Measurements from ENCODE around the gene RHCE.
A peak's percentile ranks its signal among the peaks of the same experiment; 100 is the strongest.
"Not testable (repeated sequence)": the region's sequence is repeated elsewhere in the genome, so short reads cannot be mapped to it uniquely, and the experiment has no call there.

RHCE gene

GRCh38 chr1:25338986-25339385 is 81.6 kb downstream of the RHCE start:
- no peak for FAIRE-seq

GRCh38 chr1:25338188-25338981 is 82.2 kb downstream of the RHCE start, which contains the start of gene TMEM50A:
Gene TMEM50A, plus strand, starts transcription at chr1:25338334. Its CDS starts 2,153 bp downstream, at chr1:25340487.
- peak; percentile 81 for FAIRE-seq

- FAIRE-seq, result not testable (repeated sequence)
Observed at GRCh38 chr1:25337483-25338187, 83.0 kb downstream of the RHCE start.

DNA sequence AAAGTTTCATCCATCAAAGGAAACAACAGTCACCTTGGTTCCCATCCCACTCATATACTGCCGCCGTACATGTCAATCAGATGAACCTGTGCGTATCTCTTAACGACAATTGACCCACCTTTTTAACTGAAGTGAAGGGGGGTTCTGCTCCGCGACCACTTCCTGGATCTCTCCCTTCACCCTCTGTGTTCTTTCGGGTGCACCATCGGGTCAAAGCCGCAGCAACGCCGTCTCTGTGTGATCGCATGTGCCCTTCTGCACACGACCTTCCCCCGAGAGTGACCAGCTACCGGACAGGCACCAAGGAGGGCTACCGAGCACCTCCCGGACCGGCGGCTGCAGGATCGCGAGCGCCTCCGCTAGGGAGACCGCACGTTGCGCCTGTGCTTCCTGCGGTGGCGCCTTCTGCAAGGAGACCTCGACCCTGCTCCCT is 83.7 kb downstream of the RHCE start:
- not testable (repeated sequence) for FAIRE-seq

- not testable (repeated sequence) for FAIRE-seq
Observed at GRCh38 chr1:25329950-25330349, 90.7 kb downstream of the RHCE start.

- not testable (repeated sequence) for FAIRE-seq
Observed at GRCh38 chr1:25329336-25329735, 91.3 kb downstream of the RHCE start.

- FAIRE-seq, result not testable (repeated sequence)
Observed at GRCh38 chr1:25328791-25329185, 91.8 kb downstream of the RHCE start.

DNA sequence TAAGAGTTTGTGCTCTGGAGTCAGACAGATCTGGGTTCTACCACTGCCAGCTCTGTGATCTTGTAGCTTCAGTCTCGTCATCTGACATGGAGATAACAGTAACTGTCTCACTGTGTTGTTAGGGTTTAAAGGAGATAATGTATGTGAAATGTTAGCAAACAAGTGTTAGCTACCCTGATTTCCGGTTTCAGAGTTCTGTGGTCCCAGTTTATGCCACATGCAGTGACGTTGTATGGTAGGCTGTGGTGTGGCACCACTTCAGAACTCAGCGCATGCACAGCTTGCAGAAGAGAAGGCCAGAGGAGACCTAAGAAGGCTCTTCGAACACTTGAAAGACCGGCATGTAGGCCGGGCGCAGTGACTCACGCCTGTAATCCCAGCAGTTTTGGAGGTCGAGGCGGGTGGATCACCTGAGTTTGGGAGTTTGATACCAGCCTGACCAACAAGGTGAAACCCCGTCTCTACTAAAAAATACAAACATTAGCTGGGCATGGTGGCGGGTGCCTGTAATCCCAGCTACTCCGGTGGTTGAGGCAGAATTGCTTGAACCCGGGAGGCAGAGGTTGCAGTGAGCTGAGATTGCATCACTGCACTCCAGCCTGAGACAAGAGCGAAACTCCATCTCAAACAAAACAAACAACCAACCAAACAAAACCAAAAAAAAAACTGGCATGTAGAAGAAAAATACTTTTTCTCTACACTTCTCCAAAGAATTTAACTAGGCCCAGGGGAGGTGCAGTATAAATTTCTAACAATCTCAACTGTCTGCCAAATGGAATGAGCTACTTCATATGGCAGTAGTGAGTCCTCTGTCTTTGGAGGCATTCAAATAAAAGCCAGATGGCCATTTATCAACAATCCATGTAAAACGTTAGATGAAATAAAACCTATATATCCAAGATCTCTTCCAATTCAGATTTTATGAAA is 92.5 kb downstream of the RHCE start:
- FAIRE-seq, result not testable (repeated sequence)

- FAIRE-seq, result not testable (repeated sequence)
Observed at GRCh38 chr1:25324407-25324806, 96.2 kb downstream of the RHCE start.

DNA sequence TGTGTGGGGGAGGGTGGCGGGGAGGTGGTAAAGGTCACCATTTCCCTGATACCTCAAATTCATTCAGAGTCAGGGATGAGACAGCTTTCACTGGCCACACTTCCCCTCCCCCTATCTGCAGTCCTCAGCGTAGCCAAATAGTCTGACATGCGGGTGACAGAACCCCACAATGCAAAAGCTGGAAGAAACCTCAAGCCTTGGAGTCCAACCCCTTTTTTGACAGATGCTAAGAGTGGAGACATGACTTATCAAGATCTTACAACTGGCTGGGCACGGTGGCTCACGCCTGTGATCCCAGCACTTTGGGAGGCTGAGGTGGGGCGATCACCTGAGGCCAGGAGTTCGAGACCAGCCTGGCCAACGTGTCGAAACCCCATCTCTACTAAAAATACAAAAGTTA is 98.5 kb downstream of the RHCE start:
- FAIRE-seq, result not testable (repeated sequence)

GRCh38 chr1:25320314-25320938 is 100.2 kb downstream of the RHCE start:
- FAIRE-seq, result not testable (repeated sequence)

DNA sequence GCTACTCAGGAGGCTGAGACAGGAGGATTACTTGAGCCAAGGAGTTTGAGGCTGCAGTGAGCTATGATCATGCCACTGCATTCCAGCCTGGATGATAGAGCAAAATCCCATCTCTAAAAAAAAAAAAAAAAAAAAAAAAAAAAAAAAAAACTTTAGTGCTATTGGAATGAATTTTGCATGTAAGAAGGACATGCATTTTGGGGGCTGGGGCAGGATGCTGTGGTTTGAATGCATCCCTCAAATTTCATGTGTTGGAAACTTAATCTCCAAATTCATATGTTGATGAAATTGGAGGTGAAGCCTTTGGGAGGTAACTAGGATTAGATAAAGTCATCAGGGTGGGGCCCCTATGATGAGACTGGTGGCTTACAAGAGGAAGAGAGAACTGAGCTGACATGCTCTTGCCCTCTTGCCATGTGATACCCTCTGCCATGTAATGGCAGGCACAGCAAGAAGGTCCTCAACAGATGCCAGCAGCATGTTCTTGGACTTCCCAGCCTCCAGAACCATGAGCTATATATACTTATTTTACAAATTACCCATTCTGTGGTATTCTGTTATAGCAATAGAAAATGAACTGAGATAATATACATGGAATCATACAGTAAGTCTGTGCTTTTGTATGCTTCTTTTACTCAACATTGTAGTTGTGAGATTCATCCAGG is 107.7 kb downstream of the RHCE start:
- FAIRE-seq, result not testable (repeated sequence)
